Measurements from ENCODE around the gene ANGPTL1. TPM values are rescaled to one million over a fixed set of nuclear protein-coding genes. Genes with fewer than 3 reads are reported as not detected.

The ANGPTL1 gene
- total and polyA plus RNA-seq, 4 donors: 0.93 to 11.2 (median 4.1) TPM

DNA sequence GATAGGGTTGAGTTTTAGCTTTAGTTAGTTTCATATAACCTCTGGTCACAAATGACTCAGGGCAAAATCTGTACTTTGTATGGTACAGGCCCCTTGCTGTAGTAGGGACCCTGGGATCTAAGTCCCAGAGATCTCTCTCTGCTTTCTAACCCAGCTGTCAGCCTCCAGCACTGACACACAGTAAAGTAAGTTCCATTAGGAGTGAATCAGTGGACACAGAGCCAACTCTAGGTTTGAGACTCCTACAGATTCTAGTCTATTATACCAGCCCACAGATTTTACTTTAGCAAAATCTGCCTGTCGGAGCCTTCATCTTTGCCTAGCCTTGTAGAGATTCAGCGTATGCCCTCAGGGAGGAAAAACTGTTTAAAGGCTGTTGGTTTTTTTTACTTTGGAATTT, 52.5 kb downstream of the ANGPTL1 start:
- Histone ChIP-seq H3K27me3 (ENCODE audit: control insufficient read depth in 4 of 4, insufficient read depth in 4 of 4, low read length in 3 of 4) (no peaks in the 10 kb centered on the region), H3K36me3 (ENCODE audit: control insufficient read depth in 4 of 4, insufficient read depth in 3 of 4, low read depth in 1 of 4, low read length in 3 of 4) (peaks cover 0 to 6% (median 4%) of the 10 kb centered on the region in 4 donors), H3K9me3 (ENCODE audit: control insufficient read depth in 4 of 4, low read length in 3 of 4) (no peaks in the 10 kb centered on the region), H3K4me3 (ENCODE audit: low read depth in 1 of 3, low read length in 3 of 3) (no peak overlapping the region), H3K9ac (ENCODE audit: low read depth in 1 of 2, low read length in 2 of 2) (no peak overlapping the region), H3K4me1 (ENCODE audit: control insufficient read depth in 4 of 4, insufficient read depth in 4 of 4, low read length in 3 of 4) (no peaks in the 10 kb centered on the region), H3K27ac (ENCODE audit: low read depth in 1 of 2, low read length in 2 of 2) (no peak overlapping the region)
- 99% methylated on average over 2 of the region's 2 CpGs for WGBS
- no peak for DNase-seq (ENCODE audit: low spot score)
- TF ChIP-seq HNF4G (IDR thresholded peaks at IDR 0.05) (no peak), YY1 (IDR thresholded peaks at IDR 0.05) (no peak), SP1 (IDR thresholded peaks at IDR 0.05) (no peak), JUND (IDR thresholded peaks at IDR 0.05) (no peak), EGR1 (IDR thresholded peaks at IDR 0.05; ENCODE audit: low read depth in 2 of 2) (no peak), GABPA (IDR thresholded peaks at IDR 0.05 in 1 of 2, conservative IDR thresholded peaks at IDR 0.05 in 1 of 2) (no peak), RAD21 (IDR thresholded peaks at IDR 0.05) (no peak)
- TF ChIP-seq, protein P1, sequence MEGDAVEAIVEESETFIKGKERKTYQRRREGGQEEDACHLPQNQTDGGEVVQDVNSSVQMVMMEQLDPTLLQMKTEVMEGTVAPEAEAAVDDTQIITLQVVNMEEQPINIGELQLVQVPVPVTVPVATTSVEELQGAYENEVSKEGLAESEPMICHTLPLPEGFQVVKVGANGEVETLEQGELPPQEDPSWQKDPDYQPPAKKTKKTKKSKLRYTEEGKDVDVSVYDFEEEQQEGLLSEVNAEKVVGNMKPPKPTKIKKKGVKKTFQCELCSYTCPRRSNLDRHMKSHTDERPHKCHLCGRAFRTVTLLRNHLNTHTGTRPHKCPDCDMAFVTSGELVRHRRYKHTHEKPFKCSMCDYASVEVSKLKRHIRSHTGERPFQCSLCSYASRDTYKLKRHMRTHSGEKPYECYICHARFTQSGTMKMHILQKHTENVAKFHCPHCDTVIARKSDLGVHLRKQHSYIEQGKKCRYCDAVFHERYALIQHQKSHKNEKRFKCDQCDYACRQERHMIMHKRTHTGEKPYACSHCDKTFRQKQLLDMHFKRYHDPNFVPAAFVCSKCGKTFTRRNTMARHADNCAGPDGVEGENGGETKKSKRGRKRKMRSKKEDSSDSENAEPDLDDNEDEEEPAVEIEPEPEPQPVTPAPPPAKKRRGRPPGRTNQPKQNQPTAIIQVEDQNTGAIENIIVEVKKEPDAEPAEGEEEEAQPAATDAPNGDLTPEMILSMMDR (IDR thresholded peaks at IDR 0.05; ENCODE audit: low read depth, low read length, missing input control): no peak

- Histone ChIP-seq H3K27ac (ENCODE audit: low read depth in 1 of 2, low read length in 2 of 2) (no peak overlapping the region), H3K9ac (ENCODE audit: low read depth in 1 of 2, low read length in 2 of 2) (no peak overlapping the region), H3K4me1 (ENCODE audit: control insufficient read depth in 4 of 4, insufficient read depth in 4 of 4, low read length in 3 of 4) (no peaks in the 10 kb centered on the region), H3K27me3 (ENCODE audit: control insufficient read depth in 4 of 4, insufficient read depth in 4 of 4, low read length in 3 of 4) (no peaks in the 10 kb centered on the region), H3K9me3 (ENCODE audit: control insufficient read depth in 4 of 4, low read length in 3 of 4) (no peaks in the 10 kb centered on the region), H3K36me3 (ENCODE audit: control insufficient read depth in 4 of 4, insufficient read depth in 3 of 4, low read depth in 1 of 4, low read length in 3 of 4) (peaks cover 0 to 9% (median 8%) of the 10 kb centered on the region in 4 donors), H3K4me3 (ENCODE audit: low read depth in 1 of 3, low read length in 3 of 3) (no peak overlapping the region)
- TF ChIP-seq HNF4G (IDR thresholded peaks at IDR 0.05) (no peak), FOXA2 (IDR thresholded peaks at IDR 0.05) (no peak), GABPA (IDR thresholded peaks at IDR 0.05 in 1 of 2, conservative IDR thresholded peaks at IDR 0.05 in 1 of 2) (no peak), SP1 (IDR thresholded peaks at IDR 0.05) (no peak), EGR1 (IDR thresholded peaks at IDR 0.05; ENCODE audit: low read depth in 2 of 2) (no peak), ATF3 (IDR thresholded peaks at IDR 0.05) (no peak), NR2F2 (IDR thresholded peaks at IDR 0.05) (no peak), HNF4A (conservative IDR thresholded peaks at IDR 0.05) (no peak), TAF1 (conservative IDR thresholded peaks at IDR 0.05) (no peak), RXRA (IDR thresholded peaks at IDR 0.05) (no peak), JUND (IDR thresholded peaks at IDR 0.05) (no peak), REST (IDR thresholded peaks at IDR 0.05) (no peak), MAX (IDR thresholded peaks at IDR 0.05) (no peak), FOXA1 (IDR thresholded peaks at IDR 0.05) (no peak), RAD21 (IDR thresholded peaks at IDR 0.05) (no peak), YY1 (IDR thresholded peaks at IDR 0.05) (no peak)
- TF ChIP-seq, protein P1 (IDR thresholded peaks at IDR 0.05; ENCODE audit: low read depth, low read length, missing input control): no peak
- TF ChIP-seq, protein P2, sequence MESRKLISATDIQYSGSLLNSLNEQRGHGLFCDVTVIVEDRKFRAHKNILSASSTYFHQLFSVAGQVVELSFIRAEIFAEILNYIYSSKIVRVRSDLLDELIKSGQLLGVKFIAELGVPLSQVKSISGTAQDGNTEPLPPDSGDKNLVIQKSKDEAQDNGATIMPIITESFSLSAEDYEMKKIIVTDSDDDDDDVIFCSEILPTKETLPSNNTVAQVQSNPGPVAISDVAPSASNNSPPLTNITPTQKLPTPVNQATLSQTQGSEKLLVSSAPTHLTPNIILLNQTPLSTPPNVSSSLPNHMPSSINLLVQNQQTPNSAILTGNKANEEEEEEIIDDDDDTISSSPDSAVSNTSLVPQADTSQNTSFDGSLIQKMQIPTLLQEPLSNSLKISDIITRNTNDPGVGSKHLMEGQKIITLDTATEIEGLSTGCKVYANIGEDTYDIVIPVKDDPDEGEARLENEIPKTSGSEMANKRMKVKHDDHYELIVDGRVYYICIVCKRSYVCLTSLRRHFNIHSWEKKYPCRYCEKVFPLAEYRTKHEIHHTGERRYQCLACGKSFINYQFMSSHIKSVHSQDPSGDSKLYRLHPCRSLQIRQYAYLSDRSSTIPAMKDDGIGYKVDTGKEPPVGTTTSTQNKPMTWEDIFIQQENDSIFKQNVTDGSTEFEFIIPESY (IDR thresholded peaks at IDR 0.05): no peak
- no peak for DNase-seq (ENCODE audit: low spot score)
Measured at GRCh38 chr1:178810585-178810984, 60.3 kb downstream of the ANGPTL1 start.
